Loucy (cell line): ENCODE results near the gene FAM83F.

ENCODE experiments used
- EZH2phosphoT487 ChIP-seq: fragments of 200-600 bp; IDR thresholded peaks from 2 replicates; pipeline ENCODE4 v1.6.1; 2018; ENCODE audit warnings: antibody characterized with exemption, mild to moderate bottlenecking, moderate library complexity, borderline replicate concordance
- TF ChIP-seq, protein P1 (sequence below): fragments of 200-600 bp; sonication (generic); conservative IDR thresholded peaks from 2 replicates; pipeline ENCODE4 v1.5.1; 2014; ENCODE audit warnings: mild to moderate bottlenecking, antibody characterized with exemption, low read length

- TF ChIP-seq, protein P1, sequence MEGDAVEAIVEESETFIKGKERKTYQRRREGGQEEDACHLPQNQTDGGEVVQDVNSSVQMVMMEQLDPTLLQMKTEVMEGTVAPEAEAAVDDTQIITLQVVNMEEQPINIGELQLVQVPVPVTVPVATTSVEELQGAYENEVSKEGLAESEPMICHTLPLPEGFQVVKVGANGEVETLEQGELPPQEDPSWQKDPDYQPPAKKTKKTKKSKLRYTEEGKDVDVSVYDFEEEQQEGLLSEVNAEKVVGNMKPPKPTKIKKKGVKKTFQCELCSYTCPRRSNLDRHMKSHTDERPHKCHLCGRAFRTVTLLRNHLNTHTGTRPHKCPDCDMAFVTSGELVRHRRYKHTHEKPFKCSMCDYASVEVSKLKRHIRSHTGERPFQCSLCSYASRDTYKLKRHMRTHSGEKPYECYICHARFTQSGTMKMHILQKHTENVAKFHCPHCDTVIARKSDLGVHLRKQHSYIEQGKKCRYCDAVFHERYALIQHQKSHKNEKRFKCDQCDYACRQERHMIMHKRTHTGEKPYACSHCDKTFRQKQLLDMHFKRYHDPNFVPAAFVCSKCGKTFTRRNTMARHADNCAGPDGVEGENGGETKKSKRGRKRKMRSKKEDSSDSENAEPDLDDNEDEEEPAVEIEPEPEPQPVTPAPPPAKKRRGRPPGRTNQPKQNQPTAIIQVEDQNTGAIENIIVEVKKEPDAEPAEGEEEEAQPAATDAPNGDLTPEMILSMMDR: no peak
- TF ChIP-seq EZH2phosphoT487: no peak
These were observed 26.2 kb downstream of the FAM83F start for GRCh38 chr22:40020956-40021355.
